Thyroid gland (tissue), 4 donors: Measurements from ENCODE around the gene MSANTD7. TPM values are rescaled to one million over a fixed set of nuclear protein-coding genes. Genes with fewer than 3 reads are reported as not detected.

ENCODE experiments used
- DNase-seq, 2 donors: peaks; one replicate each; pipeline ENCODE4 v3.0.0-alpha.2; 2019
- H3K27ac ChIP-seq, 3 donors: fragments of 200-600 bp; sonication (generic); 1 replicate in 2 of 3; 2 replicates in 1 of 3; pipeline ENCODE4 v1.5.1; 2016 to 2019; ENCODE audit warnings: mild to moderate bottlenecking in 1 of 3, moderate library complexity in 1 of 3
- H3K27me3 ChIP-seq: fragments of 200-600 bp; sonication (generic); one replicate; pipeline ENCODE4 v1.5.1; 2019
- H3K36me3 ChIP-seq, 2 donors: fragments of 200-600 bp; sonication (generic); one replicate each; pipeline ENCODE4 v1.5.1; 2016 to 2019
- H3K4me1 ChIP-seq, 2 donors: fragments of 200-600 bp; sonication (generic); one replicate each; pipeline ENCODE4 v1.5.1; 2017 to 2019
- H3K4me3 ChIP-seq, 3 donors: fragments of 200-600 bp; sonication (generic); replicated peaks in 1 of 3; 1 replicate in 2 of 3; 2 replicates in 1 of 3; pipeline ENCODE4 v1.5.1; 2016; ENCODE audit warnings: mild to moderate bottlenecking in 1 of 3
- H3K9me3 ChIP-seq: fragments of 200-600 bp; sonication (generic); one replicate; pipeline ENCODE4 v1.5.1; 2017
- POLR2A ChIP-seq, 2 donors: fragments of 450-650 bp; IDR thresholded peaks; one replicate each; pipeline ENCODE4 v1.6.1; 2017; ENCODE audit warnings: antibody characterized with exemption in 2 of 2, mild to moderate bottlenecking in 2 of 2, moderate library complexity in 1 of 2
- WGBS, 2 donors: methylation state at CpG; one replicate each; pipeline ENCODE4 v1.1.5; 2017; 5-methylcytosine and 5-hydroxymethylcytosine counted together
- intact Hi-C: fragments of 100-400 bp; cut with DNase I; formaldehyde crosslinking; loops from one replicate; pipeline ENCODE4 v1.15.1; 2023
- total RNA-seq, 4 donors: library from RNA; depleted of rRNA; stranded (reverse); fragments of >200 nt; gene quantifications; one replicate each; pipeline ENCODE4 v1.2.3, GENCODE V29; 2016
- TF ChIP-seq, protein P1 (sequence below), 6 experiments: fragments of 200-600 bp in 3 of 6; fragments of 450-650 bp in 3 of 6; sonication (generic) in 3 of 6; IDR thresholded peaks; one replicate each; pipeline ENCODE4 v1.5.1; 2016 to 2019; ENCODE audit warnings: antibody characterized with exemption in 6 of 6, mild to moderate bottlenecking in 2 of 6, inconsistent platforms in 1 of 6, moderate library complexity in 1 of 6

The MSANTD7 gene
- total RNA-seq, 4 donors from 2014 or later, result 9.0 to 14.6 (median 11.5) TPM

DNA sequence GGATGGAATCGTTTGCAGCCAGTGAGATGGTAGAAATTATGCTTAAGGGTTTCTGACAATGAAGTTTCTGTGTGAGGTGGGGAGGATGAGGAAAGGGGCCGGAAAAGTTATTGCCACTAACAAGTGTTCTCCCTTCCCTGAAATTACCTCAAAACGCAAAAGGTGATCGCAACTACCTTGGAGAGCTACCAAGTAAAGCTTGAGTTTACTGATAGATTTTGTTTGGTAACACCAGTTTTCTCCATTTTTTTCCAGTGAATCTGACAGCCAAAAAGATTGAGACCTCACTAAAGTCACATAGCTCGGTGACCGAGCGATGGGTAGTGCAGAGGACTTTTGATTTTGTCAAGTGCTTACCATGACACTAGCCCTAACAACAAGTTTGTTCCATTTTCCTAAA is 42.1 kb downstream of the MSANTD7 start:
- Histone ChIP-seq H3K27me3 (no peaks in the 10 kb centered on the region), H3K4me3 (no peak overlapping the region), H3K27ac (no peak overlapping the region), H3K4me1 (peaks cover 9 to 16% of the 10 kb centered on the region in 2 donors), H3K9me3 (no peaks in the 10 kb centered on the region), H3K36me3 (no peaks in the 10 kb centered on the region)
- intact Hi-C loops, result no loop called here
- DNase-seq, result no peak
- 54 to 55% methylated on average over 7 of the region's 7 CpGs for WGBS, 2 donors
- TF ChIP-seq, protein P1, sequence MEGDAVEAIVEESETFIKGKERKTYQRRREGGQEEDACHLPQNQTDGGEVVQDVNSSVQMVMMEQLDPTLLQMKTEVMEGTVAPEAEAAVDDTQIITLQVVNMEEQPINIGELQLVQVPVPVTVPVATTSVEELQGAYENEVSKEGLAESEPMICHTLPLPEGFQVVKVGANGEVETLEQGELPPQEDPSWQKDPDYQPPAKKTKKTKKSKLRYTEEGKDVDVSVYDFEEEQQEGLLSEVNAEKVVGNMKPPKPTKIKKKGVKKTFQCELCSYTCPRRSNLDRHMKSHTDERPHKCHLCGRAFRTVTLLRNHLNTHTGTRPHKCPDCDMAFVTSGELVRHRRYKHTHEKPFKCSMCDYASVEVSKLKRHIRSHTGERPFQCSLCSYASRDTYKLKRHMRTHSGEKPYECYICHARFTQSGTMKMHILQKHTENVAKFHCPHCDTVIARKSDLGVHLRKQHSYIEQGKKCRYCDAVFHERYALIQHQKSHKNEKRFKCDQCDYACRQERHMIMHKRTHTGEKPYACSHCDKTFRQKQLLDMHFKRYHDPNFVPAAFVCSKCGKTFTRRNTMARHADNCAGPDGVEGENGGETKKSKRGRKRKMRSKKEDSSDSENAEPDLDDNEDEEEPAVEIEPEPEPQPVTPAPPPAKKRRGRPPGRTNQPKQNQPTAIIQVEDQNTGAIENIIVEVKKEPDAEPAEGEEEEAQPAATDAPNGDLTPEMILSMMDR (IDR thresholded peaks at IDR 0.05), result no peak
- no peak for TF ChIP-seq POLR2A (IDR thresholded peaks at IDR 0.05)

DNA sequence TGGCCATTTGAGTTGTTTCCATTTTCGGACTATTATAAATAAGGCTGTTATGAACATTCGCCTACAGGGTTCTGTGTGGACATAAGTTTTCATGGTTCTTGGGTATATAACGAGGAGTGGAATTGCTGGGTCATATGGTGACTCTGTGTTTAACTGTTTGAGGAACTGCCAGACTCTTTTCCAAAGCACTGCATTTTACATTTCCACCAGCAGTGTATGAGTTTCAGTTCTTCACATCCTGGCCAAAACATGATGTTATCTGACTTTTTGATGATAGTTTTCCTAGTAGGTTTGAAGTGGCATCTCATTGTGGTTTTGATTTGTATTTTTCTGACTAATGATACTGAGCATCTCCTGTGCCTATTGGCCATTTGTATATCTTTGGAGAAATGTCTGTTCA is 46.0 kb downstream of the MSANTD7 start:
- no peaks in the 10 kb centered on the region for H3K9me3 ChIP-seq
- no peaks in the 10 kb centered on the region for H3K36me3 ChIP-seq
- H3K4me3 ChIP-seq, result no peak overlapping the region
- intact Hi-C loops, result no loop called here
- WGBS, 2 donors, result 85 to 86% methylated on average over 3 of the region's 3 CpGs
- H3K27me3 ChIP-seq, result no peaks in the 10 kb centered on the region
- H3K4me1 ChIP-seq, result peaks cover 4 to 6% of the 10 kb centered on the region in 2 donors
- no peak overlapping the region for H3K27ac ChIP-seq
- no peak for DNase-seq
- no peak for TF ChIP-seq POLR2A (IDR thresholded peaks at IDR 0.05)
- TF ChIP-seq, protein P1 (IDR thresholded peaks at IDR 0.05), result no peak

Other genes with a start within 250 kb of the MSANTD7 start
- gene FAM107B, start 63.4 kb upstream of the MSANTD7 start, total RNA-seq, result 10 to 100 TPM; 12.3 to 41.3 (median 31.8) TPM
- gene CDNF, start 269 bp upstream of the MSANTD7 start, total RNA-seq, result 1 to 10 TPM; 2.6 to 9.4 (median 3.8) TPM
- 10 to 100 TPM; 11.1 to 19.2 (median 16.7) TPM for gene HSPA14, start within 50 bp of the MSANTD7 start, total RNA-seq
- gene SUV39H2, start 40.6 kb downstream of the MSANTD7 start, total RNA-seq, result 1 to 10 TPM; 5.1 to 9.6 (median 8.7) TPM
- gene DCLRE1C, start 115.8 kb downstream of the MSANTD7 start, total RNA-seq, result 10 to 100 TPM; 14.9 to 19.2 (median 17.2) TPM
- gene MEIG1, start 121.1 kb downstream of the MSANTD7 start, total RNA-seq, result not detected
- 1 to 10 TPM in 1 of 4 donors, not detected in 3; 4.8 TPM for gene OLAH, start 205.6 kb downstream of the MSANTD7 start, total RNA-seq